Thoracic aorta (tissue), 2 donors: ENCODE measurements around the gene SLC35B2. TPM values are rescaled to one million over a fixed set of nuclear protein-coding genes. Genes with fewer than 3 reads are reported as not detected.
A peak's percentile ranks its signal among the peaks of the same experiment; 100 is the strongest.

ENCODE experiments used
- ATAC-seq: fragments of 150-250 bp; one replicate; pipeline ENCODE4 v1.8.0; 2017; ENCODE audit warnings: low read depth; ENCODE audit not compliant: insufficient number of reproducible peaks, low FRiP score
- DNase-seq: peaks from one replicate; pipeline ENCODE4 v3.0.0-alpha.2; 2020; ENCODE audit warnings: low spot score
- H3K27ac ChIP-seq, 2 donors: fragments of 200-600 bp; sonication (generic); 1 replicate in 1 of 2; 2 replicates in 1 of 2; pipeline ENCODE4 v1.5.1; 2016; ENCODE audit warnings: mild to moderate bottlenecking in 2 of 2, moderate library complexity in 2 of 2
- H3K27me3 ChIP-seq: fragments of 200-600 bp; sonication (generic); replicated peaks from 2 replicates; pipeline ENCODE4 v1.6.0; 2016; ENCODE audit warnings: mild to moderate bottlenecking; ENCODE audit not compliant: insufficient read depth
- H3K36me3 ChIP-seq: fragments of 200-600 bp; sonication (generic); one replicate; pipeline ENCODE4 v1.5.1; 2016
- H3K4me1 ChIP-seq, 2 donors: fragments of 200-600 bp; sonication (generic); 1 replicate in 1 of 2; 2 replicates in 1 of 2; pipeline versions ENCODE4 v1.5.1 to v1.6.0; 2016; ENCODE audit warnings: low read depth in 2 of 2, mild to moderate bottlenecking in 1 of 2; ENCODE audit not compliant: control insufficient read depth in 1 of 2
- H3K4me3 ChIP-seq: fragments of 200-600 bp; sonication (generic); 2 replicates; pipeline ENCODE4 v1.5.1; 2016; ENCODE audit warnings: mild to moderate bottlenecking
- H3K9me3 ChIP-seq: fragments of 200-600 bp; sonication (generic); 2 replicates; pipeline ENCODE4 v1.5.1; 2016
- CTCF ChIP-seq: fragments of 200-600 bp; sonication (generic); IDR thresholded peaks from one replicate; pipeline ENCODE4 v1.5.1; 2019; ENCODE audit warnings: antibody characterized with exemption
- total RNA-seq, 2 donors: library from RNA; depleted of rRNA; stranded (reverse); fragments of >200 nt; gene quantifications; one replicate each; pipeline versions ENCODE4 v1.1.0 to v1.2.3, GENCODE V29; 2016

The SLC35B2 gene
- total RNA-seq, 2 donors from 2014 or later = 19.9 to 33.3 TPM

GRCh38 chr6:44267252-44267651, 9.9 kb upstream of the SLC35B2 start:
- no peak overlapping the region for H3K27ac ChIP-seq
- ATAC-seq (no peak), DNase-seq (no peak)
- H3K36me3 ChIP-seq = no peaks in the 10 kb centered on the region
- no peak overlapping the region for H3K4me3 ChIP-seq
- no peak for TF ChIP-seq CTCF
- peaks cover 25 to 30% of the 10 kb centered on the region in 2 donors for H3K4me1 ChIP-seq
- H3K27me3 ChIP-seq = peaks cover 4% of the 10 kb centered on the region
- no peaks in the 10 kb centered on the region for H3K9me3 ChIP-seq

- Histone ChIP-seq H3K27me3 (peaks cover 4% of the 10 kb centered on the region), H3K4me3 (no peak overlapping the region), H3K27ac (no peak overlapping the region), H3K4me1 (peaks cover 27 to 31% of the 10 kb centered on the region in 2 donors), H3K9me3 (no peaks in the 10 kb centered on the region), H3K36me3 (no peaks in the 10 kb centered on the region)
- DNase-seq (no peak), ATAC-seq (no peak)
- no peak for TF ChIP-seq CTCF
Measured at GRCh38 chr6:44266347-44266746, 9.0 kb upstream of the SLC35B2 start.

GRCh38 chr6:44265722-44266233, 8.4 kb upstream of the SLC35B2 start:
- no peak for TF ChIP-seq CTCF
- Histone ChIP-seq H3K4me3 (peak overlapping the region; percentile 91), H3K27me3 (peaks cover 4% of the 10 kb centered on the region), H3K9me3 (no peaks in the 10 kb centered on the region), H3K36me3 (no peaks in the 10 kb centered on the region), H3K27ac (no peak overlapping the region), H3K4me1 (peaks cover 27 to 31% of the 10 kb centered on the region in 2 donors)
- DNase-seq = no peak
- ATAC-seq = no peak

- ATAC-seq = peak; percentile 85
- DNase-seq = peak; percentile 83
Measured at GRCh38 chr6:44265007-44265721, 7.8 kb upstream of the SLC35B2 start, which contains the start of gene NFKBIE. NFKBIE (minus strand) TSS chr6:44265551; CDS start chr6:44265346, 205 bp downstream.

More at GRCh38 chr6:44265007-44265721, 7.8 kb upstream of the SLC35B2 start, which contains the start of gene NFKBIE:
- peak within 1 kb of the TSS; percentile 21 to 80 for H3K27ac ChIP-seq
- H3K4me1 ChIP-seq = peaks cover 27 to 31% of the 10 kb centered on the region in 2 donors
- H3K27me3 ChIP-seq = peaks cover 4% of the 10 kb centered on the region
- H3K9me3 ChIP-seq = no peaks in the 10 kb centered on the region
- peak within 1 kb of the TSS; percentile 91 for H3K4me3 ChIP-seq
- H3K36me3 ChIP-seq = no peaks in the 10 kb centered on the region
- no peak for TF ChIP-seq CTCF
